HuH-7 (cell line): ENCODE measurements around the gene THSD7A.

Experiments
- DNase-seq: peaks from one replicate; pipeline ENCODE4 v3.0.0; 2011; ENCODE audit warnings: low spot score

The THSD7A gene

GRCh38 chr7:11751807-11752389 lies 80.1 kb downstream of the THSD7A start:
- DNase-seq, result no peak

- DNase-seq, result no peak
These were observed 80.7 kb downstream of the THSD7A start for GRCh38 chr7:11751315-11751714.

- DNase-seq, result no peak
These were observed 81.8 kb downstream of the THSD7A start for GRCh38 chr7:11750191-11750590.

- DNase-seq, result no peak
These were observed 82.4 kb downstream of the THSD7A start for GRCh38 chr7:11749629-11750028.

- no peak for DNase-seq
These were observed 83.1 kb downstream of the THSD7A start for GRCh38 chr7:11748884-11749283.

- no peak for DNase-seq
These were observed 84.1 kb downstream of the THSD7A start for GRCh38 chr7:11747715-11748485.

GRCh38 chr7:11746591-11746990 lies 85.4 kb downstream of the THSD7A start:
- no peak for DNase-seq

- DNase-seq, result no peak
These were observed 88.5 kb downstream of the THSD7A start for GRCh38 chr7:11743548-11743947.

- no peak for DNase-seq
These were observed 89.0 kb downstream of the THSD7A start for GRCh38 chr7:11743016-11743415.

GRCh38 chr7:11742496-11742895 lies 89.5 kb downstream of the THSD7A start:
- DNase-seq, result peak; percentile 3

GRCh38 chr7:11737723-11738122 lies 94.3 kb downstream of the THSD7A start:
- no peak for DNase-seq

GRCh38 chr7:11732207-11732606 lies 99.8 kb downstream of the THSD7A start:
- DNase-seq, result no peak

- no peak for DNase-seq
These were observed 101.3 kb downstream of the THSD7A start for GRCh38 chr7:11730725-11731124.

GRCh38 chr7:11727864-11728263 lies 104.1 kb downstream of the THSD7A start:
- DNase-seq, result no peak

- no peak for DNase-seq
These were observed 105.2 kb downstream of the THSD7A start for GRCh38 chr7:11726794-11727155.

GRCh38 chr7:11726001-11726793 lies 105.8 kb downstream of the THSD7A start:
- no peak for DNase-seq

GRCh38 chr7:11716185-11716584 lies 115.8 kb downstream of the THSD7A start:
- no peak for DNase-seq

GRCh38 chr7:11714676-11715075 lies 117.3 kb downstream of the THSD7A start:
- DNase-seq, result no peak

GRCh38 chr7:11714205-11714604 lies 117.8 kb downstream of the THSD7A start:
- DNase-seq, result no peak

- DNase-seq, result no peak
These were observed 118.6 kb downstream of the THSD7A start for GRCh38 chr7:11713352-11713751.

GRCh38 chr7:11710377-11710776 lies 121.6 kb downstream of the THSD7A start:
- no peak for DNase-seq

- DNase-seq, result no peak
These were observed 122.8 kb downstream of the THSD7A start for GRCh38 chr7:11709196-11709595.

- no peak for DNase-seq
These were observed 124.3 kb downstream of the THSD7A start for GRCh38 chr7:11707606-11708193.
